Measurements from ENCODE around the gene TCEAL1.
"Not testable (repeated sequence)": the region's sequence is repeated elsewhere in the genome, so short reads cannot be mapped to it uniquely, and the experiment has no call there.

TCEAL1 gene, protein sequence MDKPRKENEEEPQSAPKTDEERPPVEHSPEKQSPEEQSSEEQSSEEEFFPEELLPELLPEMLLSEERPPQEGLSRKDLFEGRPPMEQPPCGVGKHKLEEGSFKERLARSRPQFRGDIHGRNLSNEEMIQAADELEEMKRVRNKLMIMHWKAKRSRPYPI

DNA sequence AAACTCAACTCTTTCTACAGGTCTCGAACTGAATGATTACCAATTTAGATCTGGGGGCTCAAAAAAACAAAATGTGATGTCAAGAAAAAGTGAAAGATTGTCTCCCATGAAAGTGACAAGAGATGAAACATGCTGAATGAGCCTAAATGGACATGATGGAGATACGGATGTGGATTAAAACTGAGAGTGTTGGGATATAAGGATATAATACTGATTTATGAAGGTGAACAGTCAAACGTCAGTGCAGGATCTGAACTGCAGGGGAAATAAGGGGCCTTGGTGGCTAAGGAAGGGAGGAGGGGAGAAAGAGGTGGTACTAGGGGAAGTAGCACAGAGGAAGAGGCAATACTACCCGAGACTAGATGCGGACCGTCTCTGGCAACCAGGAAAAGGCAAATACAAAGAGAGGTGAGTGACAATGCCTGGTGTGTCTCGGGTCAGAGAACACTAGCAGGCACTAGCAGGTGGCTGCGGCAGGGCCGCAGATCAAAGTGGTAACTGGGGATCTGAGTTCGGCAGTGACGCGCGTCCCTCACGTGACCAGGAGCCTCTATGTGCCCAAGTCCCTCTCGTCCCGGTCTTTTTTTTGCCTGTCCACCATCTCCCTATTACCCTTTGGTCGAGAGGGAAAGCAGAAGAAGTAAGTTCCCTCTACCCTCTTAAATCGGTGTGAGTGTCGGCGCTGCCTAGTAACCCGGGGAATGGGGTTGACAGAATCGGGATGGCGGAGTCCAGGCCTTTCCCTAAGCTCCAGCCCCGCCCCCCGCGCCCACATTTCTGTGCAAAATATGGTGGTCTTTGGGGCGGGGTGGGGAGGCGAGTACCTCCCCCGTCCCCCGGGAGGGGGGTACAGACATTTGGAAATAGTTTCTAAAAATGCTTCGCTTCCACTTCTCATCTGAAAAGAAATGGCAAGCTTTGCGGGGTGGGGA is at the start of gene TCEAL1:
TSS of gene TCEAL1 (plus strand) at position 590 of the 932 bp plus-strand sequence. CDS start 942 bp downstream, outside the sequence.
- DNase-seq (ENCODE audit: low spot score), result peak; percentile 75

DNA sequence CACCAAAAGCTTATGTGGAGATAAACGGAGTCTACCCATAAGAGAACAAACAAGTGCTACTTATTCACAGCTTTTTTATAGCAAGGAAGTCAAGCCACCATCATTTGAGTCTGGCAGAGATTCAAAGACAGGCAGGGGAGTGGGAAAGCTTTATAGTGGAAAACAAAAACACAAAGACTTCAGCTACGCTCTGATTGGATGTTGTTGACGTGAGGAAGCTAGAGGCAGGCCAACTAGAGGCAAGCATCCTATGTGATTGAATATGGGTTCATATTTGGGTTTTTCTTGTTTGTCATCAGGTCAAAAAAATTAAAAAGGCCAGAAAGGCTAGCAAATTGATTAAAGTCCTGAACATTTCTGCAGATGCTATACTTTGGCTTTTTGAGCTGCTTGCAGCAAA is 44.2 kb upstream of the TCEAL1 start:
- DNase-seq (ENCODE audit: low spot score), result peak; percentile 4

DNA sequence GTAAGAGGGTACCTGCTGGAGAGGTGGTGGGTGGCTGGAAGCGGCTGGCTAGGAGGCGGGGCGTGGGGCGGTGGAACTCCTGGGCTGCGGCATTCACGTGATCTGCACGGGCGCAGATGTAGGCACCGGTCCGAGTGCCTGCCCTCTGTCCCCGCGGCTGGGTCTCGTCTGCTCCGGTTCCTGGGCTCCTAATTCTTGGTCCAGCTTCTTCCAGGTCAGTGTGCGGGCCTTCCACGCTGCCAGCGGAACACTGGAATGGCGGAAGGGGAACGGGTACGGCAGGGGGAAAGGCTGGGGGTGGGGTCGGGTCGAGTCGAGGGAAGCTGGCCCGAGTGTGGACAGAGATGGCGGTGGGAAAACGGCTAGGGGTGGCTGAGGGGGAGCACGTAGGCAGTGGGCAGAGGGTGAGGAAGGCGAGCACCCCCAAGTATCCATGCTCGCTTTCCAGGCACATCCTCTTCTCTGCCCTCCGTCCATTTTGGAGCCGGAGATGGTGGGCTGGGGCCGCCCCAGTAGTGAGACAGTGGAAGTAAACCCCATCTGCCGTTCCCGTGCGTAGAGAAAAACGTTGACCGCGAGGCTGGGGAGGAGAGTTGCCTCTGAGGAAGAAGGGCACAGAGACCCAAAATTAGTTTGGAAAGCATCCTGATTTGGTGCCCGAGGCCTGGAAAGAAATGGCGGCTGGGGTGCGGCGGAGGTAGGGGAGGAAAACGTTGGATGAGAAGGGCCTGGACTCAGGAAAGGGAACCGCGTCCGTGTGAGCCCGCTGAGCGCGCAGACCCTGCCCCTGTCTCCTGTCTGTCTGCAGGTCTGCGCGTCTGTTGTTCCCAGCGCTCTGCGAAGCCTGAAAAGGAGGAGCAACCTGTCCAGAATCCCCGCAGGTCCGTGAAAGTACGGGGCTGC is 43.1 kb upstream of the TCEAL1 start, which contains the start of gene TCEAL4:
TSS of gene TCEAL4 (plus strand) at position 105 of the 903 bp plus-strand sequence. CDS start 1,161 bp downstream, outside the sequence.
- peak; percentile 67 for DNase-seq (ENCODE audit: low spot score)

DNA sequence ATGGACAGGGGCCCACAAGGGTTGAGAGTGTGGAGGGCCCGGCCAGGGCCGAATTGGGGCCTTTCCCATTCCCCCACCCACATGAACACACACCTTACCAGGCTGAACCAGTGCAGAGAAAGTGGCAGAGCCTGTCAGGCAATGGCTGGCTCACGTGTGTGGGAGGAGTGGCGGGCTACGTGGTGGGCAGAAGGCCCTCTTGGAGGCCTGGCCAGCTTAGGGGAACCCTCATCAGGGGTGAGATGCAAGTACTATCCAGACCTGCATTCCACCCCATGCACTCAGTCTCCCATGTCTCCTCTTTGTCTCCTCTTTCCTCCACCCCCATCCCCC is 42.5 kb upstream of the TCEAL1 start:
- peak; percentile 17 for DNase-seq (ENCODE audit: low spot score)

DNA sequence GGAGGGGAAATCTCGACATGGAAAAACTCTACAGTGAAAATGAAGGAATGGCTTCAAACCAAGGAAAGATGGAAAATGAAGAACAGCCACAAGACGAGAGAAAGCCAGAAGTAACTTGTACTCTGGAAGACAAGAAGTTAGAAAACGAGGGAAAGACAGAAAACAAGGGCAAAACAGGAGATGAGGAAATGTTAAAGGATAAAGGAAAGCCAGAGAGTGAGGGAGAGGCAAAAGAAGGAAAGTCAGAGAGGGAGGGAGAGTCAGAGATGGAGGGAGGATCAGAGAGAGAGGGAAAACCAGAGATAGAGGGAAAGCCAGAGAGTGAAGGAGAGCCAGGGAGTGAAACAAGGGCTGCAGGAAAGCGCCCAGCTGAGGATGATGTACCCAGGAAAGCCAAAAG is 42.1 kb upstream of the TCEAL1 start:
- DNase-seq (ENCODE audit: low spot score), result no peak

DNA sequence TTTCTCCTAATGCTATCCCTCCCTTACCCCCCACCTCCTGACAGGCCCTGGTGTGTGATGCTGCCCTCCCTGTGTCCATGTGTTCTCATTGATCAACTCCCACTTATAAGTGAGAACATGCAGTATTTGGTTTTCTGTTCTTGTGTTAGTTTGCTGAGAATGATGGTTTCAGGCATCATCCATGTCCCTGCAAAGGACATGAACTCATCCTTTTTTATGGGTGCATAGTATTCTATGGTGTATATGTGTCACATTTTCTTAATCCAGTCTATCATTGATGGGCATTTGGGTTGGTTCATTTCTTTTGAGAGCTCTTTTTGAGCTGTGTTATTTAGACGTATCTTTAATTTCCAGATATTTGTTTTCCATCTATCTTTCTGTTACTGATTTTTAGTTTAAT is 36.5 kb upstream of the TCEAL1 start:
- not testable (repeated sequence) for DNase-seq (ENCODE audit: low spot score)

DNA sequence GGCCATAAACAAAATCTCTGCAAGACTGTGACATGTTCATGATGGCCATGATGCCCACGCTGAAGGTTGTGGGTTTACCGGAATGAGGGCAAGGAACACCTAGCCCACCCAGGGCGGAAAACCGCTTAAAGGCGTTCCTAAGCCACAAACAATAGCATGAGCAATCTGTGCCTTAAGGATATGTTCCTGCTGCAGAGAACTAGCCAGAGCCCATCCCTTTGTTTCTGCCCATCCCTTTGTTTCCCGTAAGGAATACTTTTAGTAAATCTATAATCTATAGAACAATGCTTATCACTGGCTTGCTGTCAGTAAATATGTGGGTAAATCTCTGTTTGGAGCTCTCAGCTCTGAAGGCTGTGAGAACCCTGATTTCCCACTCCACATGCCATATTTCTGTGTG is 33.6 kb upstream of the TCEAL1 start:
- DNase-seq (ENCODE audit: low spot score), result not testable (repeated sequence)

DNA sequence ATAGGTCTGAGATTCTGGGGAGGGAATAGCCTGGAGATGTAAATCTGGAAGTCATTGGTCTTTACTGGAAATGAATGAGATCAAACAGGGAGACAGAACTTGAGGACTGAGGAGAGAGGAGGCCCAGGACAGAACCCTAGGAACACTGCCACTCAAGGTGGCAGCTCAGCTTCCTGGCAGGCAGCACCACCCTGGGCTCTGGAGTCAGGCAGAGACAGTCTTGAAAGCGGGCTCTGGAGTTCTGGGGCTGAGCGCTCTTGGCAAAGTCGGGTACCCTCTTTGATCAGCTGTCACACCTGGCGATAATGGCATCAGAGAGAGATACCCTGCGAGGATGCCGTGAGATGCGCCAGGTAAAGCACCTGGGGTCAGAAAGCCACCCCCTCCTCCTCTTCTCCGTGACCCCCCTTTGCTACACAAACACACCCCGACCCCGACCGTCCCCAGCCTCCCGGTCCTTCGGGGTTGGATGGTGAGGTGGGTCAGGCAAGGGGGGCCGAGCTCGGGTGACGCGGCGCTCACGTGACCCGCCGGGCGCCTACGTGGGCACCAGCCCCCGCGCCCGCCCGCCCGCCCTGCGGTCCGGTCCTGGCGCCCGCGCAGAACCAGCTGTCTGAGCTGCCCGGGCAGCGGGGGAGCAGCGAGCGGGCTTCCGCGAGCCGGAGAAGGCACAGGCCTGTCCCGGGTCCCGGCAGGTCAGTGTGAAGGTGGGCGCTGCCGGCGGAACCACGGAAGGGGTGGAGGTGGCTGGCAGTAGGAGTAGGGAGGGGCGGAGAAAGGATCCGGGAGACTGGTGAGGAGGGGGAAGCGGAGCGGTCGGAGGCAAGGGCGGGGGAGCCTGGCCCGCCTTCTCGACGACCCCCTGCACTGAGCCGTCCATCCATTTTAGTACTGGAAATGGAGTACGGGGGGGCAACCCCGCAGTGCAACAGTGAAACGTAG is 21.1 kb upstream of the TCEAL1 start, which contains the start of gene TCEAL3:
TSS of gene TCEAL3 (plus strand) at position 600 of the 942 bp plus-strand sequence. CDS start 1,102 bp downstream, outside the sequence.
- peak; percentile 49 for DNase-seq (ENCODE audit: low spot score)

DNA sequence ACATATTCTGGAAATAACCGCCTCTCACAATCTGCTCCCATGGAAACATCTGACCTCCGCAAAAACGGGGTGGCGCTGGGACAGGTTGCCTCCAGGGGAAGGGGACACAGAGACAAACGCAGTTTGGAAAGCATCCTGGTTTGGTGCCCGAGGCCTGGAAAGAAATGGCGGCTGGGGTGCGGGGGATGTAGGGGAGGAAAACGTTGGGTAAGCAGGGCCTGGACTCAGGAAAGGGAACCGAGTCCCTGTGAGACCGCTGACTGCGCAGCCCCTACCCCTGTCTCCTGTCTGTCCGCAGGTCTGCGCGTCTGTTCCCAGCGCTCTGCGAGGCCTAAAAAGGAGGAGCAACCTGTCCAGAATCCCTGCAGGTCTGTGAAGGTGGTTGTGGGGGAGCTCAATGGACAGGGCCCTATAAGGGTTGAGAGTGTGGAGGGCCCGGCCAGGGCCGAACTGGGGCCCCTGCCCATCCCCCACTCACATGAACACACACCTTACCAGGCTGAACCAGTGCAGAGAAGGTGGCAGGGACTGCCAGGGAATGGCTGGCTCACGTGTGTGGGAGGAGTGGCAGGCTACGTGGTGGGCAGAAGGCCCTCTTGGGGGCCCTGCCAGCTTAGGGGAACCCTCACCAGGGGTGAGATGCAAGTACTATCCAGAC is 20.3 kb upstream of the TCEAL1 start:
- peak; percentile 25 for DNase-seq (ENCODE audit: low spot score)

DNA sequence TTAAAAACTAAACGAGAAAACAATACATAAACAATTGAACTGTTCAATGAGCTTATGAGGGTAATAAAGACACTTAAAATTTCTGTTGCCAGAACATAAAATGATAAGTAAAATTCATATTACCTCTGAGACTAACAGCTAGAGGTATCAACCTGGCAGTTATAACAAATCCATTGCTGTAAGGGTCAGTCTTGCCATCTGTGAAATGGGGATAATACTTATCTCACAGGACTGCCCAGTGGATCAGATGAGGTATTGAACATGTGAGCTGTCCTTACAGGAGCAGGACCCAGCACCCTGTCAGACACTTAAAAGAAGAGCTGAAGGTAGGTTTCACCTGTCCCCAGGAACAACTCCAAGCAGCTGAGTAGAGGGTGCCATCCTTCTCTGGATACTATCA is 18.5 kb upstream of the TCEAL1 start:
- no peak for DNase-seq (ENCODE audit: low spot score)

DNA sequence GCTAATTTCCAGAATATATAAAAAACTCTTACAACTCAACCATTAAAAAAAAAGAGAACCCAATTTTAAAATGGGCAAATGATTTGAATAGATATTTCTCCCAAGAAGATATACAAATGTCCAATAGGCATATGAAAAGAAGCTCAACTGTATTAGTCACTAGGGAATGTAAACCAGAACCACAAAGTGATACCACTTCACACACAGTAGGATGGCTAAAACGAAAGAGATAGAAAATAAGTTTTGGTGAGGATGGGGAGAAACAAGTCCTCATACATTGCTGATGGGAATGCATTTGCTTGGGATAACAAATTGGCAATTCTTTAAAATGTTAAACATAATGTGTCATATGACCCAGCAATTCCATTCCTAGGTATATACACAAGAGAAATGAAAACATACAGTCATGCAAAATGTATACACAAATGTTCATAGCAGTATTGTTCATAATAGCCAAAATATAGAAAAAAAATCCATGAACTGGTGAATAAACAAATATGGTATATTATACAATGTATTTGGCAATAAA is 15.3 kb upstream of the TCEAL1 start:
- DNase-seq (ENCODE audit: low spot score), result no peak

DNA sequence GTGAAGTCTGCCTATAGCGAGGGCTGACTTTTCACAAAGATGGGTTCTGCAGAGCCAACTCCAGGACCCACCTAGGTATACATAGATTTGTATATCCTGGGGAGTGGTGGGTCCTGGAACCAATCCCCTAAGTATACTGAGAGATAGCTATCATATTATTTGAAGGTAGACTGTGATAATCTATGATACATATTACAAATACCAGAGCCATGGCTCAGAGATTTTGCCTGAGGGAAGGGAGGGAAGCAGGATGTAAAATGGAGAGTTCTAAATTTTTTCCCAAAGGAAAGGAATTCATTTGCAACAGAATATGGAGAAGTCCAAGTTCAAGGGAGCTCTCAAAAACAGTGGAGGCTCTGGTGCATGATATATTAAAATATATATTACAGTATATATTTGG is 13.8 kb upstream of the TCEAL1 start:
- DNase-seq (ENCODE audit: low spot score), result no peak

DNA sequence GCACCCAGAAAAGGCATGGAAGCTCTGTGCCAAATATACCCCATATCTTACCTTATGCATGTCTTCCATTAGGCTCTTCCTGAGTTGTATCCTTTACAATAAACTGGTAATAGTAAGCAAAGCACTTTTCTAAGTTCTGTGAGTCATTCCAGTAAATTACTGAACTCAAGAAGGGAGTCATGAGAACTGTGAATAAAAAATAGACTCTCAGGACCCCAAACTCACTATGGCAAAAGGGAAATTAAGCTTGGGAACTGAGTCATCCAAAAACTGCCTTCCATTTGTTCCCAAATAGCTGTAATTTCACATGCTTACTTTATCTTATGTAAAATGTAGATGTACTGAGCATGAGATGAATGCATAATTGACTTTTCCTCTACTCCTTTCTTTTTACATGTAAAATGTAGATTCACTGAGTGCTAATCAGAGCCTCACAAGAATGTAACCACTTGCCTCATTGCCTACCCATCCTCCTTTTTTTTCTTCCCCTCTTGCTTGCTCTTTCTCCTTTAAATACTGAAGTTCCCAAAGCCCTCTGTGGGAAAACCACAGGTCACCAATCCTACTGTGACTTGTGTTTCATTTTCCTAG is 12.9 kb upstream of the TCEAL1 start:
- no peak for DNase-seq (ENCODE audit: low spot score)

DNA sequence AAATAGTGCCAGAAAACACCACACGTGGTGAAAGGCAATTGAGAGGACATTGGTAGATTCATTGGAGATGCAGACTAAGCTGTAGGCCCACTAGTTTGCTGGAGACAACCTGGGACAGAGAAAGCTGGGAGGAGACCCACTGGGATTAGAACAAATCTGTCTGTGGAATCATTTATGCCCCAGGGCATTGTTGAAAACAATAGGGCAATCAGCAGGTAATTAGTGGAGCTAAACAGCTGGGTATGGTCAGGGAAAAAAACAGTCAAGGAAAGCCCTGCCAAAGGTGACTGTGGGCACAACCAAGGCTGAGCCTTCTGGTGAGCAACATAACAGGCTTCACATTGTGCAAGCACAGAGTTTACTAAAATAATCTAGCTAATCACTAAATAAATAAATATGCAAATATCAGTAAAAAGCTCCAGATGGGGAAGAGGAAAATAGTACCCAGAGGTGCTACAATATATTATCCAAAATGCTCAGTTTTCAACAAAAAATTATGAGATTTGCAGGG is 12.0 kb upstream of the TCEAL1 start:
- DNase-seq (ENCODE audit: low spot score), result no peak

DNA sequence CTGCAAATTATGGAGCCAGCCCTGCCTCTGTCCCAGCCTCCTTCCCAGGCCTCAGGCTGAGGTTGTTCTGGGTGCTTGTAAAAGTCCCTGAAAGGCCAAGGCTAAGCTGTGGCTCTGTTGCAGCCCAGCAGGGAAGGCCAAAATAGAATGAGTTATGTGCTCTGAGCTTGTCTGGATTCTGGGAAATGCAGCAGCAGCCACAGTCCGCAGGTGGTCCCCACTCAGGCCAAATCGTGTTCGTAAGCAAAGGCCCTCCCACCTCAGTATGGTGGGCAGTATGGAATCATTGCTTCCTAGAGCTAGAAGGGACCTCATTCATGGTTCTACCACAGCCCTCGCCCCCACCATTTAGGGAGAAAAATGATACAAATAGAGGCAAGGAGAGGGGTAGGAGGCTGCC is 4.7 kb upstream of the TCEAL1 start:
- peak; percentile 44 for DNase-seq (ENCODE audit: low spot score)

DNA sequence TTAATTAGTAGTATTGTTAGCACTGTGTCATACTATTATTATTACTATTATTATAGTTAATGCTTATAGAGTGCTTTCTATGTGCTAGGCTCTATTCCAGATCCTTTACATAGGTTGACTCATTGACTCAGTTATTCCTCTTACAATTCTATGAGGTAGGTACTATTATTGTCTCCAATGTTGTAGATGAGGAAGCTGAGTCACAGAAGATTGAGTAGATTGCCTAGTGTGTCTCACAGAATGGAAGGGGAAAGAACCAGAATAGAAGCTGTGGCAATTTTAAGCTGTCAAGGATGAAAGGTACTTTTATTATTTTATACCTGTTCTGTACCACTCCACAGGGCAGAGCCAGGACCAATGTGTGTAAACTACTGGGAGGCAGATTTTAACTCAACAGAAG is 1.9 kb upstream of the TCEAL1 start:
- DNase-seq (ENCODE audit: low spot score), result no peak

DNA sequence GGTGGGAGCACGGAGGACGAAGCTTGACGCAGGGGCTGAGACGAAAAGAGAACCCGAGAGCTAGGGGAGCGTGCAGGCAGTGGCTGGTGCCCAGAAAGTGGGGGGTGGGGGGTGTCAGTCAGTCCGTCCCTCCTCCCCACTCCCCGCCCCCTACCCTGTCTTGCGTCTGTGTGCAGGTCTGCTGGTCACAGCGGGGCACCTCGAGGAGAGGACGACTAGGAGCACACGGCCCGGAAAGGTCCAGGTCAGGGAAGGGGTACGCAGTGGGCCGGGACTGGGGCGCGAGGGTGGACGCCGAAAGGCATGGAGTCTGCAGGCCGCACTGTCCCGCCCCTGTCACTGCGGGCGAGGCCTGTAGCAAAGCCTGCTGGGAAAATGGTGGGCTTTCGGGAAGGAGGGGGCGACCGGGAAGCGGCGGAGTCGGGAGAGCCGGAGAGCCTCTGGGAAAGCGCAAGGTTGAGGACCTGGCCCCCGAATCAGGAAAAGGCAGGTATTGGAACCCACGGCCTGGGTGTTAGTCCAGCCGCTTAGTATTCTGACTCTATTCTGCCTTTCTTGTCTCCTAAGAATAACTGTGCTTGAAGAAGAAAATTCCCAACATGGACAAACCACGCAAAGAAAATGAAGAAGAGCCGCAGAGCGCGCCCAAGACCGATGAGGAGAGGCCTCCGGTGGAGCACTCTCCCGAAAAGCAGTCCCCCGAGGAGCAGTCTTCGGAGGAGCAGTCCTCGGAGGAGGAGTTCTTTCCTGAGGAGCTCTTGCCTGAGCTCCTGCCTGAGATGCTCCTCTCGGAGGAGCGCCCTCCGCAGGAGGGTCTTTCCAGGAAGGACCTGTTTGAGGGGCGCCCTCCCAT is 769 bp downstream of the TCEAL1 start:
- peak; percentile 74 for DNase-seq (ENCODE audit: low spot score)

DNA sequence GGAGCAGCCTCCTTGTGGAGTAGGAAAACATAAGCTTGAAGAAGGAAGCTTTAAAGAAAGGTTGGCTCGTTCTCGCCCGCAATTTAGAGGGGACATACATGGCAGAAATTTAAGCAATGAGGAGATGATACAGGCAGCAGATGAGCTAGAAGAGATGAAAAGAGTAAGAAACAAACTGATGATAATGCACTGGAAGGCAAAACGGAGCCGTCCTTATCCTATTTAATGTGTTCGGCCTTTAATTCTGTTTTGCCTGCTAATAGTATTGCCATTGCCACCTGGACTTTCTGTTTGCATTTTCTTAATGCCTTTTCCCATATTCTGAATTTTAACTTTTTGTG is 1.4 kb downstream of the TCEAL1 start:
- DNase-seq (ENCODE audit: low spot score), result no peak

DNA sequence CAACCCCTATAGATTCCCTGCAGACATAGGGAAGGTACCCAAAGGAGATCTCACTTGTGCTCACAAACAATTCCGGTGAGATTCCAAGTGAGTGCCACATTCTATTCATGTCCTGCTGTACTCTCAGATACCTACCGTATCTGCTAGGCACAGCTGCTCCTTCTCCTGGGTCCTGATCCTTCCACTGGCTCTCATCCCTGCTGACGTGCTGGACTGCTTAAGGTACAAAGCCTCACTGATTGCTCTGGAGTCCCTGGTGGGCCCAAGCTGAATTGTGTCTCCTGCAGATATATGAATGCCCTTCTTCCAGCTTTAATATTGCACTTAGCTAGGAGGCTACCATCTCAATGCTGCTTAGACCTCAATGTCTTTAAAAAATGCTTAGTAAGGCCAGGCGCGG is 2.4 kb downstream of the TCEAL1 start:
- peak; percentile 5 for DNase-seq (ENCODE audit: low spot score)

Measured in cerebellar cortex (tissue), 1 donor.